Suprapubic skin (tissue), 4 donors: ENCODE results near the gene HTR3C.

Experiments
- CTCF ChIP-seq, 2 donors: fragments of 200-600 bp in 1 of 2; fragments of 450-650 bp in 1 of 2; sonication (generic) in 1 of 2; IDR thresholded peaks; one replicate each; pipeline ENCODE4 v1.5.1; 2016 to 2019; ENCODE audit warnings: antibody characterized with exemption in 2 of 2, mild to moderate bottlenecking in 1 of 2, moderate library complexity in 1 of 2
- EP300 ChIP-seq: sonication (generic); formaldehyde crosslinking; IDR thresholded peaks from one replicate; pipeline ENCODE4 v1.6.1; 2017; ENCODE audit warnings: antibody characterized with exemption
- POLR2A ChIP-seq, 2 donors: fragments of 450-650 bp; IDR thresholded peaks; one replicate each; pipeline ENCODE4 v1.6.1; 2017; ENCODE audit warnings: antibody characterized with exemption in 2 of 2, mild to moderate bottlenecking in 2 of 2, moderate library complexity in 2 of 2
- POLR2AphosphoS5 ChIP-seq, 3 donors: sonication (generic); formaldehyde crosslinking; IDR thresholded peaks; one replicate each; pipeline ENCODE4 v1.6.1; 2017; ENCODE audit warnings: antibody characterized with exemption in 3 of 3

GRCh38 chr3:184018424-184018973, 34.3 kb upstream of the HTR3C start:
- TF ChIP-seq CTCF (IDR thresholded peaks at IDR 0.05) (no peak), POLR2A (IDR thresholded peaks at IDR 0.05) (no peak), POLR2AphosphoS5 (IDR thresholded peaks at IDR 0.05) (no peak), EP300 (no peak)
